SK-N-SH treated with all-trans-retinoic acid at 6 μM for 48 hours (cell line): ENCODE data around the gene TGIF1.

Experiments used
- ATAC-seq: fragments of 200-7000 bp; cut with Tn5 transposase; 3 replicates; pipeline ENCODE4 v1.9.1; 2020; ENCODE audit warnings: mild to moderate bottlenecking, moderate library complexity
- BACH2 ChIP-seq: fragments of 250-450 bp; sonication (Bioruptor Pico); IDR thresholded peaks from 2 replicates; pipeline ENCODE4 v1.9.0; 2021; ENCODE audit warnings: mild to moderate bottlenecking, borderline replicate concordance
- CSDC2 ChIP-seq: fragments of 250-450 bp; sonication (Bioruptor Pico); IDR thresholded peaks from 2 replicates; pipeline ENCODE4 v1.5.0; 2020; ENCODE audit warnings: mild to moderate bottlenecking, moderate library complexity
- ESRRG ChIP-seq: fragments of 250-450 bp; sonication (Bioruptor Pico); IDR thresholded peaks from 2 replicates; pipeline ENCODE4 v1.6.1; 2021; ENCODE audit warnings: mild to moderate bottlenecking
- OSR1 ChIP-seq: fragments of 250-450 bp; sonication (Bioruptor Pico); IDR thresholded peaks from 2 replicates; pipeline ENCODE4 v1.8.0; 2022; ENCODE audit warnings: moderate library complexity, mild to moderate bottlenecking, inconsistent platforms
- PPARA ChIP-seq: fragments of 250-450 bp; sonication (Bioruptor Pico); IDR thresholded peaks from 2 replicates; pipeline ENCODE4 v1.5.0; 2020; ENCODE audit warnings: mild to moderate bottlenecking, borderline replicate concordance
- RARB ChIP-seq: fragments of 250-450 bp; sonication (Bioruptor Pico); IDR thresholded peaks from 2 replicates; pipeline ENCODE4 v1.8.0; 2021; ENCODE audit warnings: mild to moderate bottlenecking, moderate library complexity
- SNAI2 ChIP-seq: fragments of 250-450 bp; sonication (Bioruptor Pico); IDR thresholded peaks from 2 replicates; pipeline ENCODE4 v1.5.0; 2020; ENCODE audit warnings: mild to moderate bottlenecking, moderate library complexity
- TCF4 ChIP-seq: fragments of 250-450 bp; sonication (Bioruptor Pico); IDR thresholded peaks from 2 replicates; pipeline ENCODE4 v1.8.0; 2021; ENCODE audit warnings: mild to moderate bottlenecking, moderate library complexity, borderline replicate concordance
- TOX ChIP-seq: fragments of 250-450 bp; sonication (Bioruptor Pico); IDR thresholded peaks from 2 replicates; pipeline ENCODE4 v1.8.0; 2021; ENCODE audit warnings: mild to moderate bottlenecking, moderate library complexity, borderline replicate concordance
- ZC3H10 ChIP-seq: fragments of 250-450 bp; sonication (Bioruptor Pico); IDR thresholded peaks from 2 replicates; pipeline ENCODE4 v1.5.1; 2021; ENCODE audit warnings: mild to moderate bottlenecking, moderate library complexity
- ZFP3 ChIP-seq: fragments of 250-450 bp; sonication (Bioruptor Pico); IDR thresholded peaks from 2 replicates; pipeline ENCODE4 v1.5.0; 2020; ENCODE audit warnings: mild to moderate bottlenecking, moderate library complexity
- ZFP30 ChIP-seq: fragments of 450-650 bp; formaldehyde crosslinking; IDR thresholded peaks from 2 replicates; pipeline ENCODE4 v1.5.0; 2022; ENCODE audit warnings: mild to moderate bottlenecking, moderate library complexity
- ZNF565 ChIP-seq: fragments of 450-650 bp; formaldehyde crosslinking; conservative IDR thresholded peaks from 2 replicates; pipeline ENCODE4 v1.5.0; 2020; ENCODE audit warnings: low read depth, mild to moderate bottlenecking, moderate library complexity
- ZNF70 ChIP-seq: fragments of 450-650 bp; formaldehyde crosslinking; IDR thresholded peaks from 2 replicates; pipeline ENCODE4 v1.5.0; 2020; ENCODE audit warnings: mild to moderate bottlenecking, moderate library complexity
- ZNF8 ChIP-seq: fragments of 450-650 bp; formaldehyde crosslinking; IDR thresholded peaks from 2 replicates; pipeline ENCODE4 v1.5.0; 2020; ENCODE audit warnings: mild to moderate bottlenecking, moderate library complexity
- TF ChIP-seq, protein P1 (sequence below): fragments of 250-450 bp; sonication (Bioruptor Pico); IDR thresholded peaks from 2 replicates; pipeline ENCODE4 v1.5.1; 2020; ENCODE audit warnings: low read depth, mild to moderate bottlenecking, moderate library complexity
- TF ChIP-seq, protein P2 (sequence below): fragments of 250-450 bp; sonication (Bioruptor Pico); IDR thresholded peaks from 2 replicates; pipeline ENCODE4 v1.8.0; 2021; ENCODE audit warnings: low read depth, mild to moderate bottlenecking, moderate library complexity, borderline replicate concordance
- TF ChIP-seq, protein P3 (sequence below): fragments of 250-450 bp; sonication (Bioruptor Pico); IDR thresholded peaks from 2 replicates; pipeline ENCODE4 v1.5.1; 2021; ENCODE audit warnings: mild to moderate bottlenecking, moderate library complexity
- TF ChIP-seq, protein P4 (sequence below): fragments of 250-450 bp; sonication (Bioruptor Pico); IDR thresholded peaks from 2 replicates; pipeline ENCODE4 v1.8.0; 2020; ENCODE audit warnings: mild to moderate bottlenecking, moderate library complexity, borderline replicate concordance
- TF ChIP-seq, protein P5 (sequence below): fragments of 250-450 bp; sonication (Bioruptor Pico); IDR thresholded peaks from 2 replicates; pipeline ENCODE4 v1.5.0; 2020; ENCODE audit warnings: mild to moderate bottlenecking, moderate library complexity

TGIF1 gene

DNA sequence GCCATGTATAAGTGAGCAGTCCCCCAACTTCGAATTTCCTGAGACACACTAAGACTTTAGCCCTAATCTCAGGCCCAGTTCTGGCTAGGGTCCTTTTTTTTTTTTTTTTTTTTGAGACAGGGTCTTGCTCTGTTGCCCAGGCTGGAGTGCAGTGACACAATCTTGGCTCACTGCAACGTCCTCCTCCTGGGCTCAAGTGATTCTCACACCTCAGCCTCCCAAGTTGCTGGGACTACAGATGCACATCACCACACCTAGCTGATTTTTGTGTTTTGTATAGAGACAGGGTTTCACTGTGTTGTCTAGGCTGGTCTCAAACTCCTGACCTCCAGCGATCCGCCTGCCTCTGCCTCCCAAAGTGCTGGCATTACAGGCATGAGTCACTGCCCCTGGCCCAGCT, 23.9 kb upstream of the TGIF1 start:
- no peak for ATAC-seq
- no peak for TF ChIP-seq ZNF70 (CRISPR knock-in tag)
- TF ChIP-seq, protein P1, sequence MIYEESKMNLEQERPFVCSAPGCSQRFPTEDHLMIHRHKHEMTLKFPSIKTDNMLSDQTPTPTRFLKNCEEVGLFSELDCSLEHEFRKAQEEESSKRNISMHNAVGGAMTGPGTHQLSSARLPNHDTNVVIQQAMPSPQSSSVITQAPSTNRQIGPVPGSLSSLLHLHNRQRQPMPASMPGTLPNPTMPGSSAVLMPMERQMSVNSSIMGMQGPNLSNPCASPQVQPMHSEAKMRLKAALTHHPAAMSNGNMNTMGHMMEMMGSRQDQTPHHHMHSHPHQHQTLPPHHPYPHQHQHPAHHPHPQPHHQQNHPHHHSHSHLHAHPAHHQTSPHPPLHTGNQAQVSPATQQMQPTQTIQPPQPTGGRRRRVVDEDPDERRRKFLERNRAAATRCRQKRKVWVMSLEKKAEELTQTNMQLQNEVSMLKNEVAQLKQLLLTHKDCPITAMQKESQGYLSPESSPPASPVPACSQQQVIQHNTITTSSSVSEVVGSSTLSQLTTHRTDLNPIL (CRISPR knock-in tag): no peak
- TF ChIP-seq, protein P2, sequence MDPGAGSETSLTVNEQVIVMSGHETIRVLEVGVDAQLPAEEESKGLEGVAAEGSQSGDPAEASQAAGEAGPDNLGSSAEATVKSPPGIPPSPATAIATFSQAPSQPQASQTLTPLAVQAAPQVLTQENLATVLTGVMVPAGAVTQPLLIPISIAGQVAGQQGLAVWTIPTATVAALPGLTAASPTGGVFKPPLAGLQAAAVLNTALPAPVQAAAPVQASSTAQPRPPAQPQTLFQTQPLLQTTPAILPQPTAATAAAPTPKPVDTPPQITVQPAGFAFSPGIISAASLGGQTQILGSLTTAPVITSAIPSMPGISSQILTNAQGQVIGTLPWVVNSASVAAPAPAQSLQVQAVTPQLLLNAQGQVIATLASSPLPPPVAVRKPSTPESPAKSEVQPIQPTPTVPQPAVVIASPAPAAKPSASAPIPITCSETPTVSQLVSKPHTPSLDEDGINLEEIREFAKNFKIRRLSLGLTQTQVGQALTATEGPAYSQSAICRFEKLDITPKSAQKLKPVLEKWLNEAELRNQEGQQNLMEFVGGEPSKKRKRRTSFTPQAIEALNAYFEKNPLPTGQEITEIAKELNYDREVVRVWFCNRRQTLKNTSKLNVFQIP: no peak

DNA sequence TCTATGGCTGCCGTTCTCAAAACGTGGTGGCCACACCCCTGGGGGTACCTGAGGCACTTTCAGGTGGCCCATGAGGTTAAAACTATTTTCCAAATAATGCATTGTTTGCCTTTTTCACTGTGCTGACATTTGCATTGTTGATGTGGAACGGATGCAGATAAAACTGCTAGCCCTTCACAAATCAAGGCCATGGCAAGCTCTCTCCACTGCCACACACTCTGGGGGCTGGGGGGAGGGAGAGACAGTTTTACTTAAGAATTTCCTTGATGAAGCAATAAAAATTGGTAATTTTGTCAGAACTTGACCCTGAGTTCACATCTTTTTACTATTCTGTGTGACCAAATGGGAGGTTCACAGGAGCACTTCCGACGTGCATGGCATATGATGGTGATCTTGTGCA, 22.0 kb upstream of the TGIF1 start:
- no peak for ATAC-seq
- no peak for TF ChIP-seq SNAI2 (CRISPR knock-in tag)
- no peak for TF ChIP-seq ZFP30 (CRISPR knock-in tag)
- TF ChIP-seq, protein P2: no peak
- no peak for TF ChIP-seq BACH2 (CRISPR knock-in tag)
- no peak for TF ChIP-seq ESRRG (CRISPR knock-in tag)
- TF ChIP-seq ZNF8 (CRISPR knock-in tag): no peak
- no peak for TF ChIP-seq CSDC2
- TF ChIP-seq TCF4: no peak
- TF ChIP-seq, protein P3, sequence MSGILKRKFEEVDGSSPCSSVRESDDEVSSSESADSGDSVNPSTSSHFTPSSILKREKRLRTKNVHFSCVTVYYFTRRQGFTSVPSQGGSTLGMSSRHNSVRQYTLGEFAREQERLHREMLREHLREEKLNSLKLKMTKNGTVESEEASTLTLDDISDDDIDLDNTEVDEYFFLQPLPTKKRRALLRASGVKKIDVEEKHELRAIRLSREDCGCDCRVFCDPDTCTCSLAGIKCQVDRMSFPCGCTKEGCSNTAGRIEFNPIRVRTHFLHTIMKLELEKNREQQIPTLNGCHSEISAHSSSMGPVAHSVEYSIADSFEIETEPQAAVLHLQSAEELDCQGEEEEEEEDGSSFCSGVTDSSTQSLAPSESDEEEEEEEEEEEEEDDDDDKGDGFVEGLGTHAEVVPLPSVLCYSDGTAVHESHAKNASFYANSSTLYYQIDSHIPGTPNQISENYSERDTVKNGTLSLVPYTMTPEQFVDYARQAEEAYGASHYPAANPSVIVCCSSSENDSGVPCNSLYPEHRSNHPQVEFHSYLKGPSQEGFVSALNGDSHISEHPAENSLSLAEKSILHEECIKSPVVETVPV (CRISPR knock-in tag): no peak
- TF ChIP-seq ZC3H10 (CRISPR knock-in tag): no peak
- TF ChIP-seq ZFP3 (CRISPR knock-in tag): no peak
- TF ChIP-seq, protein P4, sequence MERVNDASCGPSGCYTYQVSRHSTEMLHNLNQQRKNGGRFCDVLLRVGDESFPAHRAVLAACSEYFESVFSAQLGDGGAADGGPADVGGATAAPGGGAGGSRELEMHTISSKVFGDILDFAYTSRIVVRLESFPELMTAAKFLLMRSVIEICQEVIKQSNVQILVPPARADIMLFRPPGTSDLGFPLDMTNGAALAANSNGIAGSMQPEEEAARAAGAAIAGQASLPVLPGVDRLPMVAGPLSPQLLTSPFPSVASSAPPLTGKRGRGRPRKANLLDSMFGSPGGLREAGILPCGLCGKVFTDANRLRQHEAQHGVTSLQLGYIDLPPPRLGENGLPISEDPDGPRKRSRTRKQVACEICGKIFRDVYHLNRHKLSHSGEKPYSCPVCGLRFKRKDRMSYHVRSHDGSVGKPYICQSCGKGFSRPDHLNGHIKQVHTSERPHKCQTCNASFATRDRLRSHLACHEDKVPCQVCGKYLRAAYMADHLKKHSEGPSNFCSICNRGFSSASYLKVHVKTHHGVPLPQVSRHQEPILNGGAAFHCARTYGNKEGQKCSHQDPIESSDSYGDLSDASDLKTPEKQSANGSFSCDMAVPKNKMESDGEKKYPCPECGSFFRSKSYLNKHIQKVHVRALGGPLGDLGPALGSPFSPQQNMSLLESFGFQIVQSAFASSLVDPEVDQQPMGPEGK (CRISPR knock-in tag): no peak
- TF ChIP-seq ZNF565 (CRISPR knock-in tag): no peak
- no peak for TF ChIP-seq TOX (CRISPR knock-in tag)
- no peak for TF ChIP-seq PPARA (CRISPR knock-in tag)
- TF ChIP-seq, protein P1 (CRISPR knock-in tag): no peak
- TF ChIP-seq, protein P5, sequence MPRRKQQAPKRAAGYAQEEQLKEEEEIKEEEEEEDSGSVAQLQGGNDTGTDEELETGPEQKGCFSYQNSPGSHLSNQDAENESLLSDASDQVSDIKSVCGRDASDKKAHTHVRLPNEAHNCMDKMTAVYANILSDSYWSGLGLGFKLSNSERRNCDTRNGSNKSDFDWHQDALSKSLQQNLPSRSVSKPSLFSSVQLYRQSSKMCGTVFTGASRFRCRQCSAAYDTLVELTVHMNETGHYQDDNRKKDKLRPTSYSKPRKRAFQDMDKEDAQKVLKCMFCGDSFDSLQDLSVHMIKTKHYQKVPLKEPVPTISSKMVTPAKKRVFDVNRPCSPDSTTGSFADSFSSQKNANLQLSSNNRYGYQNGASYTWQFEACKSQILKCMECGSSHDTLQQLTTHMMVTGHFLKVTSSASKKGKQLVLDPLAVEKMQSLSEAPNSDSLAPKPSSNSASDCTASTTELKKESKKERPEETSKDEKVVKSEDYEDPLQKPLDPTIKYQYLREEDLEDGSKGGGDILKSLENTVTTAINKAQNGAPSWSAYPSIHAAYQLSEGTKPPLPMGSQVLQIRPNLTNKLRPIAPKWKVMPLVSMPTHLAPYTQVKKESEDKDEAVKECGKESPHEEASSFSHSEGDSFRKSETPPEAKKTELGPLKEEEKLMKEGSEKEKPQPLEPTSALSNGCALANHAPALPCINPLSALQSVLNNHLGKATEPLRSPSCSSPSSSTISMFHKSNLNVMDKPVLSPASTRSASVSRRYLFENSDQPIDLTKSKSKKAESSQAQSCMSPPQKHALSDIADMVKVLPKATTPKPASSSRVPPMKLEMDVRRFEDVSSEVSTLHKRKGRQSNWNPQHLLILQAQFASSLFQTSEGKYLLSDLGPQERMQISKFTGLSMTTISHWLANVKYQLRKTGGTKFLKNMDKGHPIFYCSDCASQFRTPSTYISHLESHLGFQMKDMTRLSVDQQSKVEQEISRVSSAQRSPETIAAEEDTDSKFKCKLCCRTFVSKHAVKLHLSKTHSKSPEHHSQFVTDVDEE (CRISPR knock-in tag): no peak
- TF ChIP-seq RARB (CRISPR knock-in tag): no peak
- TF ChIP-seq OSR1 (CRISPR knock-in tag): no peak
- TF ChIP-seq ZNF70 (CRISPR knock-in tag): no peak
- TF ChIP-seq, all 23 proteins: peak for 0
